ENCODE measurements around the gene MEGF6.

Gene MEGF6

DNA sequence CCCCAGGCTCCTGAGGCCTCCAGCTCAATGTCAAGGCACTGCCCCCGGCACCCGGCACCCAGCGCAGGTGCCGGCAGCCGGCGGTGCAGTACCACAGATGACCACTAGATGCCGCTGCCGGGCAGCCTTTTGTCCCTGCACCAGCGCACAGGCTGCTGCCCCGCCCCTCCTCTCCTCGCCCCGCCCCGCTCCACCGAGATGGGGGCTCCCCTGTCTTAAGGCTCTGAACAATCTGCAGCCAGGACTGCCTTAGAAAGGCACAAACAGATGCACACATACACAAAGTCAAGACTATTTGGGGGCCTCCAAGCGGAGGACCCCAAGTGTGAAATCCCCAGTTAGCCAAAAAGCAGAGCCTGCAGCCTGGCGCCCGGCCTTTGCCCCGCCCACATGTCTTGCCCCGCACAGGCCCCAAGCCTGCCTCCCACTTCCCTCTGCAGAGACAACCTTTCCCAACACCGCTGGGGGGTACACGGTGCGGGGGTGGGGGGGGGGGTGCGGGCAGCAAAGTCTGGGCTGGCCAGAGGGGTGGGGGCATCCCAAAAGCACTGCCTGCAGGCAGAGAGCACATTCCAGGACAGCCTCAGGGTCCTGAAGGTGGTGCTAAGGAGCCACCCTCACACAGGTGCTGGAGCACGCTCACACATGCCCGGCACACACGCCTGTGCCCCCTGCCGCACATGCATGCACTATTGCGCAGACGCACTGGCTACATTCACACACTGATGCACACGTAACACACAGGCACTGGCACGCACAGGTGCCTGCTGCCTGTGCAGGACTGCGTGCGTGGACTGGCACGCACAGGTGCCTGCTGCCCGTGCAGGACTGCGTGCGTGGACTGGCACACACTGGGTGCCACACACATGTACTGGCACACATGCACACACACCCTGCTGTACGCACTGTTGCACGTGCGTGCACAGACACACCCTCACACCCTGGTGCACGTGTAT lies 119.7 kb downstream of the MEGF6 start:
- DNase-seq = peak in 54 of 58 donors; percentile 13 to 79 (median 56)

DNA sequence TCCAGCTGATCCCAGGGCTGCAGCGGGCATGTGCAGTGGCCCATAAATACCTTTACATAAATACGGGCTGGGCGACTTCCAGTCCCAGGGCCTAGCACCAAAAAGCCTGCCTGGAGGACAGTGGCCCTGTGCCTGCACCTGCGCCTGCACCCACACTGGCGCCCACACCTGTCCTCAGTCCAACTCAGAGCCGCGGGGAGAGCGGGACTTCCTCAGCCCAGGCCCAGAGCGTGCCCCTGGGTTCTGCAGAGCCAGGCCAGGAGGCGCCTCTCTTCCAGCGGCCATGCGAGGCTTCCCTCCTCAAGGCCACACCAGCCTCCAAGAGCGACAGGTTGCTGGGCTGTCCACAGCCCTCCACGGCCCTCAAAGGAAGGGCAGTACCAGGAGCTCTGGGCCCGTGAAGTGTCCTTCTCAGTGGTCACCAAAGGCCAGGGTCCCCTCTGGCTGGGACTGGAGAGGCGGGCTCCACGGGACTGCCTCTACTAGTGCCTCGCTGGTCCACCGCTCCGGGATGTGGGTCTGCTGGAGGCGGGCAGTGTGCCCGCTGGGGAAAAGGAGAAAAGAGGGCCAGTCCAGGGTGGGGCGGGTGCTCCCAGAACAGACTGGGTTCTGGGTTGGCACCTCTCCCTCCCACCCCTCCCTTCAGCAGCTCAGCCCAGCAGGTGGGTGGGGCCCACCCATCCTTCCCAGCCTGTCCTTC lies 121.1 kb downstream of the MEGF6 start:
- no peak for DNase-seq

DNA sequence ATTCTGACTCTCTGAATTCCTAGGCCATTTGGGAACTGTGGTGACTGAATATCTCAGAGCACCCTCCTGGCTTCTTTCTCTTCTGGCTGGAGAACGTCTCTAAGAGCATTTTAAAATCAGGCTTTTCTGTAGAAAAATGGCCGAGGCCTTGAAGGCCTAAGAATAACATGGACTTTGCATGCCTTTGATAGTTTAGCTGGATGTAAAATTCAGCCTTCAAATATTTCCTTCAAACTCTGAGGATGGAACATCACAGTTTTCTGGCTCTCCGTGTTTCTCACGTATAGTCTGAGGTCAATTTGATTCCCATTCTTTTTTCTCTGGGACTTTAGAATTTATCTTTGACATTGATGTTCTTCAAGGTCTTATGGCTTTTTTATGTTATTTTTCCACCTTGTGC lies 122.9 kb downstream of the MEGF6 start:
- no peak for DNase-seq

DNA sequence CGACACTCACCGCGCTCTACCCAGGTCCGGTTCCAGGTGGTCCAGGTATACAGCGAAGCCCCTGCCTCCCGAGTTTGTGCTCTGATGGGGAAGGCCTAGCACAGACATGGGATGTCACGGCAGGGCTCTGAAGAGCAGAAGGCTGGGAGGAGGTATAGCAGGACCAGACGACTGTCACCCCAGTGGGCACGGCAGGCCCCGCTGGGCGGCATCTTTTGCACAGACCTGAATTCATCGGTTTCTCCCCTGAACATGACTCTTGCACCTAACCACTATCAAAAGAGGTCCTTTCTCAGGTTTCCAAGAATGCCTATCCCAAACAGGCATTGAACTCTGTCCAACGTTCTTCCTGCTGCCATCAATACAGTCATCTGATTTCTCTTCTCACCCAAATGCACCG lies 126.3 kb downstream of the MEGF6 start:
- DNase-seq = no peak

DNA sequence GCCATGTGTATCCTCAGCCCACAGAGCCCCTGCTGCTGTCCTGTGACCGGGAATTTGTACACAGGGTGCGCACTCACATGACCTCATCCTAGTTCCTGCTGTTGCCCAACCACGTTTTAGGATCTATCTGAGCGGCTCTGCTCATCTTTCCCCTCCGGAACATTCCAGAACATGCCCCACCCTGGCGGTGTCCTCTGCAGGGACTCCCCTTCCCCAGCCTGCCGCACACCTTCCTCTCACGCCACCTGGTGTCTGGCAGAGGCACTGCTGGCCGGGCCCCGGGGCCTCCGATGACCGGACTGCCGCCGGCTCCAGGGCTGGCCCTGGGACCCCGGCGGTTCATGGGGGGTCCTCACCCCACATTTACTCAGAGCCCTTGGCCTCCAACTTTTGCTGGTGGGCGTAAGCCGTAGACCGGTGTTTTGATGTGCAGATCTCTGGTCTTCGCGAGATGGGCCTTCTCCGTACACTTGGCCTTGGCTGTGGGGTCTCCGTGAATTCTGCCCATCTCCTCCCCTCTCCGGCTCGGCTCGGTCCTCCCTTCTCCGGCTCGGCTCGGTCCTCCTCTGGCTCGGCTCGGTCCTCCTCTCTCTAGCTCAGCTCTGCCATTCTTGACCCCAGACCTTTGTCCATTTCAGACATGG lies 127.4 kb downstream of the MEGF6 start:
- peak in 10 of 58 donors; percentile 13 to 38 (median 22) for DNase-seq

DNA sequence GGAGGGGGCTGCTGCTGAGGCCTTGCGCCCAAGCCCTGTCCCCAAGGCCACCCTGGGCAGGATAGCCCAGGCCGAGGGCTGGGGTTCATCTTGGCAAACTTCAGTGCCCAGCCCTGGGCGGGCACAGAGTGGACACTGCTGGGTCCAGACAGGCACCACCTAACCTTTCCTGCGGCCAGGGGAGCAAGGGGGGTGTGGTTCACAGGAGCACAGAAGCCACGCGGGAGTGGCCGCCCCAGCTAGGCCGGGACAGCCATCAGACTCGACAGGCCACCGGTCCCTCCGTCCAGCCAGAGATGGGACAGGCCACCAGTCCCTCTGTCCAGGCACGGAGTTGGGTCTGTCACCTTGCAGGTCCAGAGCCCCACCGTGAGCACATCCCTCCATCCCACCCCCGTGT lies 127.9 kb downstream of the MEGF6 start:
- DNase-seq = no peak

DNA sequence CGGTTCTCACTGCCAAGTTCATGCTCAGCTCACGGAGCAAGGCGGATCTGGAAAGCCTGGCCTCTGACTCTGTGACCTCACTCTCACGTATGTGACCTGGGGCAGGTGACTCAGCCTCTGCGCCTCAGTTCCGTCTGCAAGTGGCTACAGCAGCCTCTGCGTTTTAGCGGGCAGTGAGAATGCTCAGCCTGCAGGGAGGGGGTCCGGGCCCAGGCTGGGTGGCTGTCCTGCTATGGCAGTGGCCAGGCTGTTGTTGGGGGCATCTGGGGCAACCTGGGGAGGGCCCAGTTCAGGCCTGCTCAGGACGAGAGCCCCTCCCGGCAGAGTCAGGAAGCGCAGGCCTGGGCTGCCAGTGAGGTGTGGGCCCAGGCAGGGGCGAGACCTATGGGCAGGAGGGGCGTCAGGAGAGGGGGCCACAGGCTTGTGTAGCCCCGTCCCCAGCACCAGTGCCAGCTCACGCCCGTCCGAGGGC lies 128.9 kb downstream of the MEGF6 start:
- DNase-seq = no peak

DNA sequence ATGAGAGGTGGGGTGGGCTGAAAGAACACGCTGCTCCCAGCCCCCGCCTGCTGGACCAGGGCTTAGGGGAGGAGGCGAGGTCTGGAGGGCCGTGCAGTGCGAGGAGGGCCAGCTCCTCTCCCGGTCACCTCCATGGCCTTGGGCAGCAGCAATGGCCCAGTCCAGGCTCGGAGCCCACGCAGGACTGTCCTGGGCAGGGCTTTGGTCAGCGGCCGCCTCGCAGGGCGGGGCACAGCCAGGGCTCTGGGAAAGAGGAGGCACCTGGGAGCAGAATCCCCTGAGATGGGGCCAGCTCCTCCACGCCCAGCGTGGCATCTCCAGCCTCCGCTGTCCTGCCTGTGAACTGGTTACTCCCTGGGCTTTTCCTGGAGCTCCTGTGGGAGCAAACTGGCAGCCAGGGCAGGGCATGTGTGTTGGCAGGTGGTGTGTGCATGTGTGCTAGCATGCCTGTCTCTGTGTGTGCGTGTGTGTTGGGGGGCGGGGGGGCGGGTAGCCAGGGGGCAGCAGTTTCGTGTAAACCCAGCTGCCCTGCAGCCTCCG lies 129.4 kb downstream of the MEGF6 start:
- DNase-seq = no peak

DNA sequence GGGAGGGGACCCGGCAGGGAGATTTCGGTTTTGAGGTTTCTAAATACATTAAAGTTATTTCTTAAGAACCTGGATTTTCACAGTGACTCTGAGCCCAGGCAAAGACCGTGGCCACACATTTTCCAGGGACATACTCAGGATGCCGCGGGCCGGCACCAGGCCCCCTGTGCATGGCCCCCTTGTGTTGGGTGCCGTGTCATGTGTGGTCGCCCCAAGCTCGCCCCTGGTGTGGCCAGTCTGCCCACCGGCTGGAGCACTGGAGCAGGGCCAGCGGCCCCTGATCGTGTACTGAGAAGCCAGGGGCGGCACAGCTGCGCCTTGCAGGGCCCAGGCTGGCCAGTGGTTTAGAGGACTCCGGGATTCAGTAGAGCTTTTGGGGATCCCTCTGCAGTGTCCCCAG lies 130.3 kb downstream of the MEGF6 start:
- no peak for DNase-seq

DNA sequence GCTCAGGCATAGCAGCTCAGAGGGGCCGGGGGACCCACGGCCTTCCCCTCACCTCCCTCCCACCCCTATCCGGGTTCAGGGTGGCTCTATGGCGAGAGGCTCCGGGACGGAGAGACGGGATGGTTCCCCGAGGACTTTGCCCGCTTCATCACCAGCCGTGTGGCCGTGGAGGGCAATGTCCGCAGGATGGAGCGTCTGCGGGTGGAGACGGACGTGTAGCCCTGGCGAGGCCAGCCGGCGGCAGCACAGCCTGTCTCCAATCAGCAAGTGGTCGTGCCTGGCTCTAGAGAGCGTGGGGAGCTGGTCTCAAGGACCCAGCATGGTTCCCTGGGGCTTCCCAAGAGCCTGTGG lies 131.0 kb downstream of the MEGF6 start:
- DNase-seq = no peak

DNA sequence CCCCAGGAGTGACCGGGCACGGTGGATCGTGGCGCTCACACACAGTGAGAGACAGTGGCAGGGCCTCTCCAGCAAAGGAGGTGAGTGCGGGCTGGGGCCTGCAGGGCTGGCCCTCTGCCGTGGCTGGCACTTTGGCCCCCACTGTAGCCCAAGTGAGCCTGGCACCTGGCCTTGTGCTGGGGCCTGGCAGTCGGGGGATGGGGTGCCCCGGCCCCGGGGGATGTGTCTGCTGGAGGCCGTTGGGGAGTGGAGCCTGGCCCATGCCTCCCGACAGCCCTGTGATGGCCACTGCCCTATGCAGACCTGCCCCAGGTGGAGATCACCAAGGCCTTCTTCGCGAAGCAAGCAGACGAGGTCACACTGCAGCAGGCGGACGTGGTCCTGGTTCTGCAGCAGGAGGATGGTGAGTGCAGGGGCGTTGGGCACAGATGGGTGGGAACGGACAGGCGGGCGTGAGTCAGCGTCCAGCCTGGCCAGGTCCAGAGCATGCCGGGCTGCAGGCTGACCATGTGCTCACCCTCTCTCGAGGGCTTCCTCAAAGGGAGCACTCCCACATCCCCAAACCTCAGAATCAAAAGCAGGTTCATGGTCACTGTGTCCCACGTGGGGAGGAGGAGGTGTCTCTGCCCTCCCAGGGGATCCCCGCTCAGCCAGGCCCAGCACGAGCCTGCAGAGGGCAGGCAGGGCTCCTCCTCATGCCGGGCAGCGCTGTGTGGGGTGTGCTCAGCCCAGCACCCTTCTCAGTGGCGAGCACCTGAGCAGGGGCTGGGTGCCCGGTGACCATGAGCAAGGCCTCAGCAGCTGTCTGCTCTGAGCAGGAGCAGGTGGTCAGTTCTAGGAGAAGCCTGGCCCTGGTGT lies 131.6 kb downstream of the MEGF6 start:
- DNase-seq = no peak

DNA sequence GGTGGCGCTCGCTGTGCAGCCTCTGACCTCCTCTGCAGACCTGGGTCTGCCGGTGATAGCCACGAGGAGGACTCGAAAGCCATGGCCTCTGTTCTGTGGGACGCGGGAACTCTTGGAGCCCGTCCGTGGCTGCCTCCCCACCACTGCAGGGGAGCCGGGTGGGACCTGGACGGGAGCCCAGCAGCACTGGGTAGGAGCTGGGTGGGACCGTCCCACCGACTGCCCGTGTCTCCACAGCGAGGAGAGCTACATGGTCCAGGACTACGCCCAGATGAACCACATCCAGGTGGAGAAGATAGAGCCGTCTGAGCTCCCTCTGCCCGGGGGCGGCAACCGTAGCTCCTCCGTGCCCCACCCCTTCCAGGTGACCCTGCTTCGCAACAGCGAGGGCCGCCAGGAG lies 133.1 kb downstream of the MEGF6 start:
- DNase-seq = no peak

DNA sequence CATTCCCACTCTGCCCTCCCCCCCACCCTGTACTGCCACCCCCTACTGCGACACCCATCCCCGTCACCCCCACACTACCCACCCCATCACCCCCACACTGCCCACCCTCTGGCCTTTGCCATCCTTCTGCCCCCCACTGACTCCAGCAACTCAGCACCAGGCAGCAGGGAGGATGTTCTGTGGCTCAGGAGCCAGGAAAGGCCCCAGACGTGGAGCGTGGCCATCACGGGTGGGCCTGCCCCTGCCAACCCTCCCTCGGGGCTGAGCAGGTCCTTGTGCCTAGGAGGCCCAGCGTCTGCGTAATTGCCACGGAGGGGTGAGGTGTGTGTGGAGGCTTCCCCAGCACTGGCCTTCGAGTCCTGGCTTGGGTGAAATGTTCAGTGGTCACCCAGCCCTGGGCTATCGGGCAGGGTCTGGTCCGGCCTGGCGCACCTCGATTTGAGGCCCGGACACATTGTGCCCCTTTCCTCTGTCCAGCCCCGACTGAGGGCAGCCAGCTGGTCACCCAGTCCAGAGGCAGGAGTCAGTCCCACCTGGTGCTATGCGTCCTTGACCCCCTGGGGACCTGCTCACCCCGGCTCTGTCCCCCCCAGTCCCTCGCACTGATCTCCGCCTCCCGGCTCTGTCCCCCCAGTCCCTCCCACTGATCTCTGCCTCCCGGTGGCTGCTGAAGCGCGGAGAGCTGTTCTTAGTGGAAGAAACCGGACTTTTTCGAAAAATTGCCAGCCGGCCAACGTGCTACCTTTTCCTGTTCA lies 133.9 kb downstream of the MEGF6 start:
- DNase-seq = peak in 1 of 58 donors; percentile 11

DNA sequence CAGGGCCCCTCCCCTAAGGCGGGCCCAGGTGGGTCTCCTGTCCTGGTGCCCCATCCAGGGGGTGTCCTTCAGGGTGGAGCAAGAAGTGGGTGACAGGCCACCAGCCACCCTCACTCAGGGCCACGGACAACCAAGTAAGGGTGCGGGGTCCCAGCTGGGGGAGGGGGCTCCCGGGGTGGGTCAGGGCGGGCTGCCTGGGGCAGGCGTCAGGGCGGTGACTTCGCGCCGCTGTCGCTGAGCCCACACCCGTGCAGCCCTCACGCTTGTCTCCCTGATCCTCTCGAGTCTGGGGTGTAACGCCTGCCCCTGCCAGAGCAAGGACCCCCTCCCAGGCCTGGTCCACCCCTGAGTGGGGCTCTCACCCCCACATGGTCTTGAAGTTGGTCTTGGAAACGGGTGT lies 134.6 kb downstream of the MEGF6 start:
- DNase-seq = no peak

DNA sequence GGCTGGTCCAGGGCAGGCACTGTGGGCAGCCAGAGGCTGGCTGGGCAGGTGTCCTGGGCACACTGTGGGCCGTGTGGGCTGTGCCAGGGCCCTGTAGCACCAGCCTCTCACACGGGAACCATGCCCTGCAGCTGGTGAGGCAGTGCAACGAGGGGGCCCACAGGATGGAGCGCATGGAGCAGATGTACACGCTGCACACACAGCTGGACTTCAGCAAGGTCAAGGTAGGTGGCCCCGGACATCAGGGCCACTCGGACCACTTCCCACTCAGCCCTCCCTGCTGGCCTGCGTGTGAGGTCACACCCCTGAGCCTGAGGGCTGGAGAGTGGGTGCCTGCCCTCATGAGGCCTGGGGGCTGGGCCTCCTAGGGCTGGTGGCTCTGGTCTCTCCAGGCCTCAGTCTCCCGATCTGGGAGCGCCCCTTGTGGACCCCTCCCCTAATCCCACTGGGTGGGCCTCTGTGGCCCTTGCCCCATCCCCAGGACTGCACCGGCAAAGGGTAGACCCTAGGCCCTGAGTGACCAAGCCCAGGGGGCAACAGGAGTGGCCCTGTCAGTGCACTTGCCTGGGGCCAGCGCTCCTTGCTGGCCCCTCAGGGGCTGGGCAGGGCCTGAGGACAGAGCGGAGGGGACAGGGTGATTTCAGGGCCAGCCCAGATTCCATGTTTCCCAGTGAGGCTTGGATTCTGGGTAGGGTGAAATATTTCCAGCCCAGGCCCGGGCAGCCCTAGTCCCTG lies 135.3 kb downstream of the MEGF6 start:
- DNase-seq = no peak

DNA sequence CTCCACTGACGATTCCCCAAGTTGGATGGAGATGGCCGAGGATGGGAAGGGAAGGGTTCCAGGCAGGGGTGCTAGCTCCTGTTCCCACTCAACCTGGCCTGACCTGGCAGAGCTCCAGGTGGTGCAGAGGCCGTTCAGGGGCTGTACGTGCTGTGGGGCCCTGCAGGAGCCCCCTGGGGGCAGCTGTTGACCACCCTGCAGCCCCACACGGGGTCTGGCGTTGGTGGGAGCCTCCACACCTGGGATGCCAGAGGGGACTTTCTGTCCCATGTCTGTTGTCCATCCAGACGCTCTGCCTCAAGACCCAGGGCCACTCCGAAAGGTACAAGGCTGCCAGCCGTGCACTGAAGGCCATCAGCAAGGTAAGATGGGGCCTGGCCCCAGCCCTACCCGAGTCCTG lies 136.9 kb downstream of the MEGF6 start:
- no peak for DNase-seq

DNA sequence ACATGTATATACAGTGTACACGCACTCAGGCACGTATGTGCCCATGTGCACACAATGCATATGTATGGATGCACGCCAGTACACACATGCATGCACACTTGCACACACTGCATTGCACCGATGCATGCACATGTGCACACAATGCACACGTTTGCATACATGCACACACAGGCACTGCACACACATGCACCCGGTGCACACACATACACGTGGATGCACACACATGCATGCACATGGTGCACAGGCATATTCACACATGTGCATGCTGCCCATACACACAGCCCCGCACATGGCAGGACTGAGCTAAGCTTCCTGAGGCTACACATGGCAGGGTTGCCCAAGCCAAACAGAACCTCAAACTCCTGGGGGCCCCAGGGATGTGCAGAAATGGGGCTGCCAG lies 137.3 kb downstream of the MEGF6 start:
- no peak for DNase-seq

DNA sequence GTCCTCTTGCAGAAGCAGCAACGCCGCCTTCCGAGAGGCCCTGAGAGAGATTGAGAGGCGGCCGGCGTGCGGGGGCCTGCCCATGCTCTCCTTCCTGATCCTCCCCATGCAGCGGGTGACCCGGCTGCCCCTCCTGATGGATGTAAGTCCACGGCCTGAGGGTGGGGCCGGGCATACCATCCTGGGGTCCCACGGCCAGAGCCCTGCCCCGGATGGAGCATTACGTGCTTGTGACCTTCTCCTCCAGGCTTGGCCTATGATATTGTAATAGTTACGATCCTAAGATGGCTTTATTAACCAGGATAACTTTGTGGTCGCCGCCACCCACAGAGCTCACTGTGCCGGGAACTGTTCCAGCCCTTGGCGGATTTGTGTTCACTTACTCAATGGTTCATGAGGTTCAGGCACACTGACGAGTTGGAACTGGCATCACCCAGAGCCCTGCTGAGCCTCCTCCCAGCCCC lies 137.9 kb downstream of the MEGF6 start:
- DNase-seq = peak in 4 of 58 donors; percentile 22 to 28 (median 26)

DNA sequence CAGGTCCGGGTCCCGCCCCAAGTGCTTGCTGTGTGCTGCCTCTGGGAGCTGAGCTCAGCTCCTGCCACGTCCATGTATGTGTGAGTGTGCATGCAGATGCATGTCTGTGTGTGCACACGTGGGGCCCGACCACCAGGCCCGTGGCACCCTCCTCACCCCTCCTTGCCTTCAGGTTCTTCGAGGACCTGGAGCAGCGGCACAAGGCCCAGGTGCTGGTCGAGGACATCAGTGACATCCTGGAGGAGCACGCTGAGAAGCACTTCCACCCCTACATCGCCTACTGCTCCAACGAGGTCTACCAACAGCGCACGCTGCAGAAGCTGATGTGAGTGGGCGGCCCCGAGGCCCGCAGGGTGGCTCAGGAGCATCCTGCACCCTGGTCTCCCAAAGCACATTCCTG lies 138.4 kb downstream of the MEGF6 start:
- no peak for DNase-seq
